ENCODE data around the gene RECK. TPM values are rescaled to one million over a fixed set of nuclear protein-coding genes. Genes with fewer than 3 reads are reported as not detected.

RECK gene
- total and polyA plus RNA-seq, 8 donors = 18.5 to 23.7 (median 22.6) TPM

DNA sequence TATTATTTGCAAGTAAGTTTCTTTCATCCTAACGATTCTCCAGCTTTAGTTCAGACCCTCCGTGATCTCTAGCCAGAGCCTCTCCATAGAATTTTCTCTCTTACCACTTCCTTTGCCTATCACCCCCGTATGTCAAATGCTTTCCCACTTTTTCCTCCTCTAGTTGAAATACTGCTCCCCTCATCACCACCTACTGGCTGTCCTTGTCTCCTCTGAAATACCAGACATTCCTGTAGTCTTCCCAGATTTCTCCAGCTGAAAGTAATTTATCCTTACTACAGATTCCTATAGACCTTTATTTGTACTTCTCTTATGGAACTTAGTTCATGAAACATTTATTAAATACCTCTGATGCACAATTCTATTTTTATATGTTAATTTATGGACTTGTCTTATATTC, 63.8 kb downstream of the RECK start:
- no peaks in the 10 kb centered on the region for H3K27me3 ChIP-seq
- intact Hi-C loops (cut with DNase I) = loop anchor here in 1 of 2 donors (5.0 kb wide), 1 partner anchor 67 kb away; the partner anchor contains the start of gene CCIN
- H3K4me3 ChIP-seq = no peak overlapping the region
- H3K9me3 ChIP-seq = no peaks in the 10 kb centered on the region
- TF ChIP-seq, protein P1, sequence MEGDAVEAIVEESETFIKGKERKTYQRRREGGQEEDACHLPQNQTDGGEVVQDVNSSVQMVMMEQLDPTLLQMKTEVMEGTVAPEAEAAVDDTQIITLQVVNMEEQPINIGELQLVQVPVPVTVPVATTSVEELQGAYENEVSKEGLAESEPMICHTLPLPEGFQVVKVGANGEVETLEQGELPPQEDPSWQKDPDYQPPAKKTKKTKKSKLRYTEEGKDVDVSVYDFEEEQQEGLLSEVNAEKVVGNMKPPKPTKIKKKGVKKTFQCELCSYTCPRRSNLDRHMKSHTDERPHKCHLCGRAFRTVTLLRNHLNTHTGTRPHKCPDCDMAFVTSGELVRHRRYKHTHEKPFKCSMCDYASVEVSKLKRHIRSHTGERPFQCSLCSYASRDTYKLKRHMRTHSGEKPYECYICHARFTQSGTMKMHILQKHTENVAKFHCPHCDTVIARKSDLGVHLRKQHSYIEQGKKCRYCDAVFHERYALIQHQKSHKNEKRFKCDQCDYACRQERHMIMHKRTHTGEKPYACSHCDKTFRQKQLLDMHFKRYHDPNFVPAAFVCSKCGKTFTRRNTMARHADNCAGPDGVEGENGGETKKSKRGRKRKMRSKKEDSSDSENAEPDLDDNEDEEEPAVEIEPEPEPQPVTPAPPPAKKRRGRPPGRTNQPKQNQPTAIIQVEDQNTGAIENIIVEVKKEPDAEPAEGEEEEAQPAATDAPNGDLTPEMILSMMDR (IDR thresholded peaks at IDR 0.05) = no peak
- ATAC-seq = no peak
- peaks cover 0 to 13% of the 10 kb centered on the region in 2 donors for H3K4me1 ChIP-seq
- no peak for DNase-seq
- H3K36me3 ChIP-seq = no peaks in the 10 kb centered on the region
- no peak overlapping the region for H3K27ac ChIP-seq

DNA sequence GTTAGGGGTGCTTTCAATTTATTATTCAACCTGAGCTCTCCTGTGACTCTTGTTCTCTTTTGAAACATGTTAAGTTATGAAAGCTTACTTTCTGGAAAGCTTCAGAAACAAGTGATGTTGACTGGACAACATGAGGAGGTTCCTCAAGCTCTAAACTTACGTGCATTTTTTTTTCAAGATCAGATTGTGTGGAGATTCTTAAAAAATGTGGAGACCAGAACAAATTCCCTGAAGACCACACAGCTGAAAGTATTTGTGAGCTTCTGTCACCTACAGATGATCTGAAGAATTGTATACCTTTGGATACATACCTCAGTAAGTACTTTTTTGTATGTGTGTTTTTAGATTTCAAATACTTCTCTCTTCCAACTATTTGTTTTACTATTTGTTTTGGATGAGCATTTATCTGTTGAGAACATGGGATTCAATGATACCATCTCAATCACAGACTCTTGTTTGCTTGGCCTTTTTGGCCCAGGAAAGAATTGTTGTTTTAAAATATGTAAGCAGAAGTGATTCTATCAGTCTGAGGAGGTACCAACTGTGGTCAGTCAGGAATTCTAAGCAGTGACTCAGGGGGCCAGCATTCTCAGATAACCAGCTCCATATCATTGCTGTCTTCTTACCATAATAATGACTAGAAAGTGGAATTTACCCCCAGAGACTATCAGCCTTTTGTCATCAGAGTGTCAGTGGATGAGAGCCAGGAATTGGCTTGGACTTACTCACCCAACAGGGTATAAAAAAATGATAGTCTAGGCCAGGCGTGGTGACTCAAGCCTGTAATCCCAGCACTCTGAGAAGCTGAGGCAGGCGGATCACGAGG, 65.4 kb downstream of the RECK start:
- TF ChIP-seq, protein P1 (IDR thresholded peaks at IDR 0.05) = no peak
- no peak for DNase-seq
- Histone ChIP-seq H3K9me3 (no peaks in the 10 kb centered on the region), H3K27me3 (no peaks in the 10 kb centered on the region), H3K27ac (peak overlapping the region in 1 of 2 donors; percentile 3), H3K36me3 (no peaks in the 10 kb centered on the region), H3K4me3 (no peak overlapping the region), H3K4me1 (peaks cover 0 to 13% of the 10 kb centered on the region in 2 donors)
- ATAC-seq = peak; percentile 42
- intact Hi-C loops (cut with DNase I) = loop anchor here in 1 of 2 donors (5.0 kb wide), 1 partner anchor 65 kb away; the partner anchor contains the start of gene CCIN

DNA sequence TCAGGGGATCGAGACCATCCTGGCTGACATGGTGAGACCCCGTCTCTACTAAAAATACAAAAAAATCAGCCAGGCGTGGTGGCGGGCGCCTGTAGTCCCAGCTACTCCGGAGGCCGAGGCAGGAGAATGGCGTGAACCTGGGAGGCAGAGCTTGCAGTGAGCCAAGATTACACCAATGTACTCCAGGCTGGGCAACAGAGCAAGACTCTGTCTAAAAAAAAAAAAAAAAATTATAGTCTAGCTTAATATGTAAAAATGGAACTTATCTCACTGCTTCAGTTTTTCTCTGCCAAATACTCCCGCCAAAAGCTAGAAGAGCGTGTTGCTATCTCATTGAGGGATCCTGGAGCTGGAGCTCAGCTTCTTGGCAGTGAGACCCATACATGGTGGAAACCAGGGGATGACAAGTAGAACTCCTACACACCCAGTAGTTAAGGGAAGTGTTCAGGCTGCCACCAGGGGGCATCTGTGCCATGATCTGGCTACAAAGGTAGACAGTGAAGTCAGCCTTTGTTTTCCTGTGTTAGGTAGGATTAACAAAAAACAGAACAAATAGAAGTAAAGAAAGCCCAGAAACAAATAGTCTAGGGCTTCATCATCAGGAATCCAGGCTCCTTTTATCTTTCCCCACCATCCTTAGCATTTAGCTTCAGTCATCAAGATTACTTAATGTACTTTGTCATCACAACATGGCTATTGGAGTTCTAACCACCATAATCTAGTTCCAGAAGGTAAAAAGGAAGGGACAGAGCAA, 66.2 kb downstream of the RECK start:
- Histone ChIP-seq H3K9me3 (no peaks in the 10 kb centered on the region), H3K27me3 (no peaks in the 10 kb centered on the region), H3K36me3 (no peaks in the 10 kb centered on the region), H3K27ac (peak overlapping the region in 1 of 2 donors; percentile 0), H3K4me3 (no peak overlapping the region), H3K4me1 (peaks cover 0 to 13% of the 10 kb centered on the region in 2 donors)
- ATAC-seq = peak; percentile 99
- peak; percentile 39 to 92 (median 86) for DNase-seq
- TF ChIP-seq, protein P1 (IDR thresholded peaks at IDR 0.05) = peak; percentile 82 to 89
- intact Hi-C loops (cut with DNase I) = loop anchor here in 1 of 2 donors (5.0 kb wide), 1 partner anchor 64 kb away; the partner anchor contains the start of gene CCIN

DNA sequence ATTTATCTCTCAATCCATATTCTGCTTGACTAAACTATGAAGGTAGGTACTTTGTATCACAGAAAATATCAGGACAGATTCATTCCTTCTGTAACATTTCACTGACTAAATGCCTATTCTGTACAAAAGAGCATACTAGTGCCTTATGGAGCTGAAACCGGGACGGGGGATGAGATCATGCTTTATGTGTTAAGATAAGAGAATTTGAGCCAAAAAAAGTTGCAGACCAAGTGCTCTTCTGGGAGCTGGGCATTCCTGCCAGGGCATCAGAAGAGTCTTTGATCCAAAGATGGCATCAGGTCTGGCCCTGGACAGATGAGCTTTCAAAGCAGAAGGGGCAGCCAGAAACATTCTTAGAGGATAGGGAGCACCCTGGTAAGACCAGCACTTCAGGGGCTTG, 72.4 kb downstream of the RECK start:
- Histone ChIP-seq H3K27ac (no peak overlapping the region), H3K36me3 (no peaks in the 10 kb centered on the region), H3K4me3 (no peak overlapping the region), H3K27me3 (no peaks in the 10 kb centered on the region), H3K9me3 (no peaks in the 10 kb centered on the region), H3K4me1 (no peaks in the 10 kb centered on the region)
- TF ChIP-seq, protein P1 (IDR thresholded peaks at IDR 0.05) = no peak
- intact Hi-C loops (cut with DNase I) = no loop called here
- no peak for DNase-seq
- ATAC-seq = no peak

DNA sequence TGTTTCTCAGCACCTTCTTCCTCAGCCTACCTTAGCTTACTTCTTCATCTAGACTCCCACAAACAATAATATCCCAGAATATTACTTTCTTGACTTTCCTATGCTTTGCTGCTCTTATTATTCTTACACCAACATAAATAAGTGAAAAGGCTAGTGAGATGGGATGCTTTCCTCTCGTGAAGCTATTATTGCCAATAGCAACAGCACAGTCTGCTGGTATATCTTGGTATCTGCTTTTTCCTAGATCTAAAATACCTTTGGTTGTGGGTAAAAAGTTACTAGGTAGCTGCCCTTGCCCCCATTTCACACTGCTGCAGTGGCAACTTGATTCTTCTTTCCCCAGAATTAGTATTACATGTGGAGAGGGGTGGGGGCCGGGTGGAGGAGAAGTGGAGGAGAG, 73.7 kb downstream of the RECK start:
- TF ChIP-seq, protein P1 (IDR thresholded peaks at IDR 0.05) = no peak
- no peak overlapping the region for H3K27ac ChIP-seq
- no peaks in the 10 kb centered on the region for H3K4me1 ChIP-seq
- no peaks in the 10 kb centered on the region for H3K27me3 ChIP-seq
- no peaks in the 10 kb centered on the region for H3K9me3 ChIP-seq
- DNase-seq (no peak), ATAC-seq (no peak)
- H3K4me3 ChIP-seq = no peak overlapping the region
- H3K36me3 ChIP-seq = no peaks in the 10 kb centered on the region
- intact Hi-C loops (cut with DNase I) = no loop called here

Data from left lung (tissue), 10 donors.